ENCODE results near the gene SLC35F2.
"Not testable (repeated sequence)": the region's sequence is repeated elsewhere in the genome, so short reads cannot be mapped to it uniquely, and the experiment has no call there.

The SLC35F2 gene

DNA sequence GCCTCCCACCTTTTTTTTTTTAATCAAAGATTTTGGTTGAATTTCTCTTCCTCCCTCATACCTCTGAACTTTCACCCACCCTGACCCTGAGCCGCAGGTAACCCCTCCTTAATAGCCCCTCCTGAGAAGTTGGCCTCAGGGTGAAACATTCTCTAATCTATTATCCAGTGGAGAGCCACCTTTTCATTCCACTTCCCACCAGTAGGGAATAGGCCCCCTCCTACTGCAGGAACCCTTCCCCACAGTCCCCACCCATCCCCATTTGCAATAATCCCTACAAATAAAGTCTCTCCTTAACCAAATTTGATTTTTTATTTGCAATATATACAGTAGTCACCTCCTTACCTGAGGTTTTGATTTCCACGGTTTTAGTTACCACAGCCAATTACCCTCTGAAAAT, 2.1 kb upstream of the SLC35F2 start:
- TF ChIP-seq, protein P1, sequence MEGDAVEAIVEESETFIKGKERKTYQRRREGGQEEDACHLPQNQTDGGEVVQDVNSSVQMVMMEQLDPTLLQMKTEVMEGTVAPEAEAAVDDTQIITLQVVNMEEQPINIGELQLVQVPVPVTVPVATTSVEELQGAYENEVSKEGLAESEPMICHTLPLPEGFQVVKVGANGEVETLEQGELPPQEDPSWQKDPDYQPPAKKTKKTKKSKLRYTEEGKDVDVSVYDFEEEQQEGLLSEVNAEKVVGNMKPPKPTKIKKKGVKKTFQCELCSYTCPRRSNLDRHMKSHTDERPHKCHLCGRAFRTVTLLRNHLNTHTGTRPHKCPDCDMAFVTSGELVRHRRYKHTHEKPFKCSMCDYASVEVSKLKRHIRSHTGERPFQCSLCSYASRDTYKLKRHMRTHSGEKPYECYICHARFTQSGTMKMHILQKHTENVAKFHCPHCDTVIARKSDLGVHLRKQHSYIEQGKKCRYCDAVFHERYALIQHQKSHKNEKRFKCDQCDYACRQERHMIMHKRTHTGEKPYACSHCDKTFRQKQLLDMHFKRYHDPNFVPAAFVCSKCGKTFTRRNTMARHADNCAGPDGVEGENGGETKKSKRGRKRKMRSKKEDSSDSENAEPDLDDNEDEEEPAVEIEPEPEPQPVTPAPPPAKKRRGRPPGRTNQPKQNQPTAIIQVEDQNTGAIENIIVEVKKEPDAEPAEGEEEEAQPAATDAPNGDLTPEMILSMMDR (conservative IDR thresholded peaks at IDR 0.05; ENCODE audit: low read depth, low read length), result peak; percentile 10
- no peak for DNase-seq (ENCODE audit: low read depth)
- no peak overlapping the region for H3K4me3 ChIP-seq (ENCODE audit: low read length)

DNA sequence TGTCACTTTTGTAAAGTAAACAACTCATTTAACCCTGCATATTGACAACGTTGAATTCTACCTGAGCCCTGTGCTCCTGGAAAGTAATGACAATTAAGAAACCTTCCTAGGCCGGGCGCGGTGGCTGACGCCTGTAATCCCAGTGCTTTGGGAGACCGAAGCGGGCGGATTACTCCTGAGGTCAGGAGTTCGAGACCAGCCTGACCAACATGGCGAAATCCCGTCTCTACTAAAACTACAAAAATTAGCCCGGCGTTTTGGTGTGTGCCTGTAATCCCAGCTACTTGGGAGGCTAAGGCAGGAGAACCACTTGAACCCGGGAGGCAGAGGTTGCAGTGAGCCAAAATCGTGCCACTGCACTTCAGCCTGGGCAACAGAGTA, 1.6 kb upstream of the SLC35F2 start:
- not testable (repeated sequence) for H3K4me3 ChIP-seq (ENCODE audit: low read length)

DNA sequence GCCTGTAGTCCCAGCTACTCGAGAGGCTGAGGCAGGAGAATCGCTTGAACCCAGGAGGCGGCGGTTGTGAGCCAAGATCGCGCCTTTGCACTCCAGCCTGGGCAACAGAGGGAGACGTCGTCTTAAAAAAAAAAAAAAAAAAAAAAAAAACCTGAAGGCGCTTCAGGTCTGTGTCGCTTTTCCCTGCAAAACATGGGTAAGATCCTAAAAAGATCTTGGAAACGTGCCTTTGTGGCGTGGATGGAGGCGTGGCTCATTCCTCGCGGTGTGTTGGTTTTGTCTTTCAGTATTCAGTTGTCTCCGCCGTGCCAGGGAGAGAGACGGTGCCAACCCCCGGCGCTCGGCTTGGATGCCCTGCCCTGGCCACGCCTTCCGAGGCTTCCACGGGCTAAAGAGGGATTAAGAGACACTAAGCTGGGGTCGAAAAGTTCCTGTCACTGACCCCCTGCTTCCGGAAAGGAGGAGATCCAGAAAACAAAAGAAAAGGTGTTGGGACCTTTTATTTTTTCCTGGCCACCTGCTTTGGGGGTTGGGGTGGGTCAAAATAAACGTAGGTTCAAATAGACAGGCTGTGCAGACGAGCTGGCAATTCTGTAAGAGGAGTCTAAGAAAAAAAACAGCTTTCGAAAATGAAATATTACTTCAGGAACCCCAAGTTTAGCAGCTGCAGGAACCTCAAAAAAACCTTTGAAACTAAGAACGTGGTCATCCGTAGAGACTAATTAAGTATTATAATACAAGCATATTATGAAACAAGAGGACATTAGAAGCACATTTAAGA, 1.1 kb upstream of the SLC35F2 start:
- TF ChIP-seq, protein P1 (conservative IDR thresholded peaks at IDR 0.05; ENCODE audit: low read depth, low read length), result no peak
- H3K4me3 ChIP-seq (ENCODE audit: low read length), result peak overlapping the region; percentile 79
- DNase-seq (ENCODE audit: low read depth), result no peak

More for the DNA sequence above, 1.6 kb upstream of the SLC35F2 start:
- DNase-seq (ENCODE audit: low read depth), result not testable (repeated sequence)

DNA sequence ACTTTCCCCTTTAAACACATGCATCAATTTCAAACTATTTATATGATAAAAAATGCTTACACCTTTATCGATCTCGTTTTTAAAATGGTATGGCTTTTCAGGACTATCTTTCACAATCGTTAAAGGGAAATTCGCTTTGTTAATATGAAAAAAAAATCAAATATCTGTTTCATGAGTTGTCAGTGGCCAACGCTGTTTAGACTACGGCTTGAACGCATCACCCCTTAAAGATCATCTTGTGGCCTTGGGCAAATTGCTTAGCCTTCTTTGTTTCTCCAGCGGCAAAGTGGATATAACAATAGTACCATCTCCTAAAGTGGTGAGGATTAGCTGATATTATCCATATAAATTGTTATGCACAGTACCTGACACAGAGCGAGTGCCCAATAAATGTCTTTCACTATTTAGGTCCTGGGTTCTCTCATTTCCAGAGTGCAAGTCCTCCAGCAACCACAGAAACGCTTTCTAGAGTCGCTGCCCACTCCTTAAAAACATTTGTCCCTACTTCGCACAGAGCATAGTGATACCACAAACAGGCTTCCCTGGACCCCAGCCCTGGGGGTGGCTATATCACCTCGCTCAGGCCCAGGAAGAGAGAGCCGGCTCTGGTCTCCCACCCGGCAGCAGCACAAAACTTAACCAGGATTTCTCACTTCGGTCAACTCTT, 904 bp downstream of the SLC35F2 start:
- peak overlapping the region; percentile 79 for H3K4me3 ChIP-seq (ENCODE audit: low read length)
- TF ChIP-seq, protein P1 (conservative IDR thresholded peaks at IDR 0.05; ENCODE audit: low read depth, low read length), result no peak
- DNase-seq (ENCODE audit: low read depth), result no peak

DNA sequence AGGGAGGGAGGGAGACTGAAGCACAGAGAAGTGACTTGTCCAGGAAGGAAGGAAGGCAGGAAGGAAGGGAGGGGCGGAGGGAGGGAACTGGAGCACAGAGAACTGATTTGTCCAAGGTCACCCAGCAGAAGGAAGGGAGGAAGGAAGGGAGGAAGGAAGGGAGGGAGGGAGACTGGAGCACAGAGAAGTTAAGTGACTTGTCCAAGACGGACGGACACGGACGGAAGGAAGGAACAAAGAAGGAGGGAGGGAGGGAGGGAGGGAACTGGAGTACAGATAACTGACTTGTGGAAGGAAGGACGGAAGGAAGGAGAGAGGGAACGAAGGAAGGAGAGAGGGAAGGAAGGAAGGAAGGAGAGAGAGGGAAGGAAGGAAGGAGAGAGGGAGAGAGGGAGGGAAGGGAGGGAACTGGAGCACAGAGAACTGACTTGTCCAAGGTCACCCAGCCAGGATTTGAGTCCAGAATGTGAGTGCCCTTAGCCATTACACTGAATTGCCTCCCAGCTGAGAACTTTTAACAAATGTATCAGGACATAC, 1.5 kb downstream of the SLC35F2 start:
- TF ChIP-seq, protein P1 (conservative IDR thresholded peaks at IDR 0.05; ENCODE audit: low read depth, low read length), result no peak
- no peak overlapping the region for H3K4me3 ChIP-seq (ENCODE audit: low read length)

DNA sequence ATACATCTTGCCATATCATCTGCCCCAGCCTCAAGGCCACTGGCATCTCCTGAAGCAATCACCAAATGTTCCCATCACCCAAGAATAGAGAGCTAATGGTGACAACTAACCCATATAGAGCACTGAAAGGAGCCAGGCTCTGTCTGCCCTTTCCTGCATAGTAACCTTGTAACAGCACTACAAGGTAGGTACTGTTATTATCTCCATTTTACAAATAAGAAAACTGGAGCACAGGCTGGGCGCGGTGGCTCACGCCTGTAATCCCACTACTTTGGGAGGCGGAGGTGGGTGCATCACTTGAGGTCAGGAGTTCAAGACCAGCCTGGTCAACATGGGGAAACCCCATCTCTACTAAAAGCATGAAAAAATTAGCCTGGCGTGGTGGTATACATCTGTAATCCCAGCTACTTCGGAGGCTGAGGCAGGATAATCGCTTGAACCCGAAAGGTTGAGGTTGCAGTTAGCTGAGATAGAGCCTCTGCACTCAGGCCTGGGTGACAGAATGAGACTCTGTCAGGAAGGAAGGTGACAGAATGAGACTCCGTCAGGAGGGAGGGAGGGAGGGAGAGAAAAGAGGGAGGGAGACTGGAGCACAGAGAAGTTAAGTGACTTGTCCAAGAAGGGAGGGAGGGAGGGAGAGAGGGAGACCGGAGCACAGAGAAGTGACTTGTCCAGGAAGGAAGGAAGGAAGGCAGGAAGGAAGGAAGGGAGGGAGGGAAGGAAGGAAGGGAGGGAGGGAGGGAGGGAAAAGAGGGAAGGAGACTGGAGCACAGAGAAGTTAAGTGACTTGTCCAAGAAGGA, 2.2 kb downstream of the SLC35F2 start:
- no peak overlapping the region for H3K4me3 ChIP-seq (ENCODE audit: low read length)
- DNase-seq (ENCODE audit: low read depth), result no peak
- TF ChIP-seq, protein P1 (conservative IDR thresholded peaks at IDR 0.05; ENCODE audit: low read depth, low read length), result no peak

More for the DNA sequence above, 1.5 kb downstream of the SLC35F2 start:
- no peak for DNase-seq (ENCODE audit: low read depth)

DNA sequence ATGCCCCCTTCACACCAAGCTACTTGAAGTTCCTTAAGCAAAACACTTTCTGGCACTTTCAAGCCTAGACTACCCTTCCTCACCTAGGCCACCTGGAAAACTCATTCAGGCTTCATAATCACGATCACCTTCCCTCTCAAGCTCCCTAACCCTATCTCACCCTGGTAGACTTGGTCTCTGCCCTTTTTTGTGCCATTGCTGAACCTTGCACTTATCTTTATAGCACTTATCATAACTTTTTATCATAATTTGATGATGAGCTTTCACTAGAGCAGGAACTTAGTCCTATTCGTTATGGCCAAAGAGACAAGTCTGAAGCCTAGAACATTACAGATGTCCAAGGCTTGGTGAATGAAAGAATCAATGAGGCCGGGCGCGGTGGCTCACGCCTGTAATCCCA, 5.5 kb downstream of the SLC35F2 start:
- TF ChIP-seq, protein P1 (conservative IDR thresholded peaks at IDR 0.05; ENCODE audit: low read depth, low read length), result no peak
- H3K4me3 ChIP-seq (ENCODE audit: low read length), result no peak overlapping the region
- no peak for DNase-seq (ENCODE audit: low read depth)
